Measurements from ENCODE around the gene COQ6. TPM values are rescaled to one million over a fixed set of nuclear protein-coding genes. Genes with fewer than 3 reads are reported as not detected.
"Not testable (repeated sequence)": the region's sequence is repeated elsewhere in the genome, so short reads cannot be mapped to it uniquely, and the experiment has no call there.

The COQ6 gene
- total RNA-seq, 1 donor: 16.4 TPM

GRCh38 chr14:73973497-73973896 is 23.4 kb downstream of the COQ6 start:
- no peak overlapping the region for H3K4me3 ChIP-seq (ENCODE audit: low read depth, low read length)
- TF ChIP-seq, protein P1, sequence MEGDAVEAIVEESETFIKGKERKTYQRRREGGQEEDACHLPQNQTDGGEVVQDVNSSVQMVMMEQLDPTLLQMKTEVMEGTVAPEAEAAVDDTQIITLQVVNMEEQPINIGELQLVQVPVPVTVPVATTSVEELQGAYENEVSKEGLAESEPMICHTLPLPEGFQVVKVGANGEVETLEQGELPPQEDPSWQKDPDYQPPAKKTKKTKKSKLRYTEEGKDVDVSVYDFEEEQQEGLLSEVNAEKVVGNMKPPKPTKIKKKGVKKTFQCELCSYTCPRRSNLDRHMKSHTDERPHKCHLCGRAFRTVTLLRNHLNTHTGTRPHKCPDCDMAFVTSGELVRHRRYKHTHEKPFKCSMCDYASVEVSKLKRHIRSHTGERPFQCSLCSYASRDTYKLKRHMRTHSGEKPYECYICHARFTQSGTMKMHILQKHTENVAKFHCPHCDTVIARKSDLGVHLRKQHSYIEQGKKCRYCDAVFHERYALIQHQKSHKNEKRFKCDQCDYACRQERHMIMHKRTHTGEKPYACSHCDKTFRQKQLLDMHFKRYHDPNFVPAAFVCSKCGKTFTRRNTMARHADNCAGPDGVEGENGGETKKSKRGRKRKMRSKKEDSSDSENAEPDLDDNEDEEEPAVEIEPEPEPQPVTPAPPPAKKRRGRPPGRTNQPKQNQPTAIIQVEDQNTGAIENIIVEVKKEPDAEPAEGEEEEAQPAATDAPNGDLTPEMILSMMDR (IDR thresholded peaks at IDR 0.05; ENCODE audit: insufficient read depth, low read length): no peak
- DNase-seq (ENCODE audit: low read depth): no peak

- DNase-seq (ENCODE audit: low read depth): no peak
- H3K4me3 ChIP-seq (ENCODE audit: low read depth, low read length): no peak overlapping the region
- TF ChIP-seq, protein P1 (IDR thresholded peaks at IDR 0.05; ENCODE audit: insufficient read depth, low read length): no peak
These were observed 26.0 kb downstream of the COQ6 start for GRCh38 chr14:73976125-73976524.

GRCh38 chr14:73977896-73978295 is 27.8 kb downstream of the COQ6 start:
- H3K4me3 ChIP-seq (ENCODE audit: low read depth, low read length): no peak overlapping the region
- TF ChIP-seq, protein P1 (IDR thresholded peaks at IDR 0.05; ENCODE audit: insufficient read depth, low read length): no peak
- no peak for DNase-seq (ENCODE audit: low read depth)

DNA sequence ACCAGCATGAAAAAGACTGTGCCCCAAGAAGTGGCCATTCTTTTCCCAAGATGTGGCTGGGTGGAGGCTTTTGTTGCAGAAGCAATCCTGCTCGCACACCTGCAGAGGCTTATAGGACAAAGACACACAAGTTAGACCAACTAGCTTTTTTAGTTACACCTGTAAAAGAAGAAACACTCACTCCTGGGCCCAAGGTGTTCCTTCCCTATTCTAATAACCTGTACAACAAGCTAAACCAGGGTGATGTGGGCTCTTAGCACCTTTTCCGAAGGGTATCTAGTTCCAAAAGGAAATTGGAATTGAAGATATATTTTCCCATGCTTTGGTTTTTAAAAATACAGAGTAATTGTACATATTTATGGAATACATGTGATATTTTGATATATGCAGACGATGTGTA is 38.0 kb downstream of the COQ6 start:
- no peak overlapping the region for H3K4me3 ChIP-seq (ENCODE audit: low read depth, low read length)
- DNase-seq (ENCODE audit: low read depth): no peak
- TF ChIP-seq, protein P1 (IDR thresholded peaks at IDR 0.05; ENCODE audit: insufficient read depth, low read length): no peak

GRCh38 chr14:73988656-73989055 is 38.6 kb downstream of the COQ6 start:
- not testable (repeated sequence) for DNase-seq (ENCODE audit: low read depth); H3K4me3 ChIP-seq (ENCODE audit: low read depth, low read length)

DNA sequence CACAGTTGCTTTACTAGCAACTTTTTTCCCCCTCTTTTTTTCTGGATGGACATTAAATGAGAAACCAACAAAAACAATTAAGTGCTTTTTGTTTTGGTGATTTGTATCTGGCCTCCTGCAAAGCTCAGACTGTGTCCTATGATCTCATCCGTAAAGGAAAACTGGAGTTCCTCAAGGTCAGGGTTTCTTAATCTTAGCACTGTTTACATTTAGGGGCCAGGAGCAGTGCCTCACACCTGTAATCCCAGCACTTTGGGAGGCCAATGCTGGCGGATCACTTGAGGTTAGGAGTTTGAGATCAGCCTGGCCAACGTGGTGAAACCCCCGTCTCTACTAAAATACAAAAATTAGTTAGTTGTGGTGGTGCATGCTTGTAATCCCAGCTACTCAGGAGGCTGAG is 41.0 kb downstream of the COQ6 start:
- DNase-seq (ENCODE audit: low read depth): no peak
- H3K4me3 ChIP-seq (ENCODE audit: low read depth, low read length): no peak overlapping the region
- TF ChIP-seq, protein P1 (IDR thresholded peaks at IDR 0.05; ENCODE audit: insufficient read depth, low read length): no peak

DNA sequence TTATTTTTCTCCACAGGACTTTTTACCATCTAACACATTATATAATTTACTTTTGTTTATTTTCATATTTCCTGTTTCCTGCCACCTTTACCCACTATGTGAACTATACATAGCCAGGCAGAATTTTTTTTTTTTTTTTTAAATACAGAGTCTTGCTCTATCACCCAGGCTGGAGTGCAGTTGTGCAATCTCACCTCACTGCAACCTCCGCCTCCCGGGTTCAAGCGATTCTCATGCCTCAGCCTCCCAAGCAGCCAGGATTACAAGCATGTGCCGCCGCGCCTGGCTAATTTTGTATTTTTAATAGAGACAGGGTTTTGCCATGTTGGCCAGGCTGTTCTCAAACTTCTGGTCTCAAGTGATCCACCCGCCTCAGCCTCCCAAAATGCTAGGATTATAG is 44.8 kb downstream of the COQ6 start:
- not testable (repeated sequence) for DNase-seq (ENCODE audit: low read depth)

DNA sequence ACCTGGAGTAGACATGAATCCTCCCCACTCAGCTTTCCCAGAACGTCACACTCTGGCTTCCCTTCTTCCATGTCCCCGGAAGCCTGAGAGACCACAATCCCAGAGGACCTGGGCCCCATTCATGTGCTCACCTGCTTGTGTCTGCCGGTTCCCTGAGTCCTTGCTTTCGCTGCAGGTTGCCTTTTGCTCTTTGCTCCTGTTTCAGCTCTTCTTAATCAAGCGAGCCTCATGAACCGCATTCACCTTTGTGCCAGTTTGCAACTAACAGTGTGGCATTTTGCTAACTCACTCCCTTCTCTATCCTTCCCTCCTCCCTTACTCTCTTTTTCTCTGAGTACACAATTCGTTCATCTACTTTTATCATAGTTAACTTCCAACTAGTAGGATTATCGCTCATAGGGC is 45.9 kb downstream of the COQ6 start:
- TF ChIP-seq, protein P1 (IDR thresholded peaks at IDR 0.05; ENCODE audit: insufficient read depth, low read length): no peak
- no peak overlapping the region for H3K4me3 ChIP-seq (ENCODE audit: low read depth, low read length)
- DNase-seq (ENCODE audit: low read depth): no peak

More for the DNA sequence above, 44.8 kb downstream of the COQ6 start:
- not testable (repeated sequence) for H3K4me3 ChIP-seq (ENCODE audit: low read depth, low read length)
